Measurements from ENCODE around the gene AFAP1L2.

DNA sequence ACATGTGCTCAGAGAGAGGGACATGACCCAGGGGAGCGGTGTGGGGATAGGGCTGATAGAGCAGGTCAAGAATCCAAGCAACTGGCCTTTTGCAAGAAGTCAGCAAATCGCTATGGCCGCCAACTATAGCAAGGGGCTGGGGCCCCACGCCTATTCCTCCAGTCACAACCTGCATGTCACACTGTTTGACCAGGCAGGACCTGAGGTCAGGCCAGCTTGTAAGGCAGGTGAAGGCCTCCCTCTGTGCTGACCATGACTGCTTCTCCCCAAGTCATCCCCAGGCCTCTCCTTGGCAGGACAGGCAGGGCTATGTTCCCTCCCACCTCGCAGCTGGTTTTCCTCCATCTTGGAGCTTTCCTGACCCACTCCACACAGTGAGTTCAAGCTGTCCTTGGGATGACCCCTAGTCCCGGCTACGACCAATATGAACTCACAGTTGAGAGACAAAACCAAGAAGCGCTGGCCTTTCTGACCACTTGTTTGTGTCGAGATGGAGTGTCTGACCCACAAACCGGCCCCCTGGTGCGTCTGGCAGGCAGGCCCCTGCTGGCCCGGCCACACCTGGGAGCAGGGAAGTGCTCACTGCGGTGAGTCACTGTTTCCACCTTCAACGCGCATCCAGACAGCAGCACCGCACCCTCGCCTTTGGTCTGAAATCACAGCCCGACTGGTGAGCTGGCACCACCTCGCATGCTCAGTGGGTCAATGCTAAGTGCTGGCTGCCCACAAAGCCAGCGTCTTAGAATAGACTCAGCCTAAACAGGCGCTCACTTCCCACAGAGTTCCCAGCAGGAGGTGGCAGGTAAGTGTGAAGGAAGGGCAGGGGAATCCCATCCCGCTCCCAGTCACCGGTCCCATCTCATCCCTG lies 83.8 kb downstream of the AFAP1L2 start:
- TF ChIP-seq, protein P1, sequence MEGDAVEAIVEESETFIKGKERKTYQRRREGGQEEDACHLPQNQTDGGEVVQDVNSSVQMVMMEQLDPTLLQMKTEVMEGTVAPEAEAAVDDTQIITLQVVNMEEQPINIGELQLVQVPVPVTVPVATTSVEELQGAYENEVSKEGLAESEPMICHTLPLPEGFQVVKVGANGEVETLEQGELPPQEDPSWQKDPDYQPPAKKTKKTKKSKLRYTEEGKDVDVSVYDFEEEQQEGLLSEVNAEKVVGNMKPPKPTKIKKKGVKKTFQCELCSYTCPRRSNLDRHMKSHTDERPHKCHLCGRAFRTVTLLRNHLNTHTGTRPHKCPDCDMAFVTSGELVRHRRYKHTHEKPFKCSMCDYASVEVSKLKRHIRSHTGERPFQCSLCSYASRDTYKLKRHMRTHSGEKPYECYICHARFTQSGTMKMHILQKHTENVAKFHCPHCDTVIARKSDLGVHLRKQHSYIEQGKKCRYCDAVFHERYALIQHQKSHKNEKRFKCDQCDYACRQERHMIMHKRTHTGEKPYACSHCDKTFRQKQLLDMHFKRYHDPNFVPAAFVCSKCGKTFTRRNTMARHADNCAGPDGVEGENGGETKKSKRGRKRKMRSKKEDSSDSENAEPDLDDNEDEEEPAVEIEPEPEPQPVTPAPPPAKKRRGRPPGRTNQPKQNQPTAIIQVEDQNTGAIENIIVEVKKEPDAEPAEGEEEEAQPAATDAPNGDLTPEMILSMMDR (IDR thresholded peaks at IDR 0.05) = no peak
- no peak for TF ChIP-seq POLR2A (IDR thresholded peaks at IDR 0.05)

Data from body of pancreas (tissue), 4 donors.